HepG2 (cell line): Measurements from ENCODE around the gene WDR76. TPM values are rescaled to one million over a fixed set of nuclear protein-coding genes. Genes with fewer than 3 reads are reported as not detected.
A peak's percentile ranks its signal among the peaks of the same experiment; 100 is the strongest.

ENCODE experiments used
- ARID2 ChIP-seq: sonication (generic); formaldehyde crosslinking; IDR thresholded peaks from 2 replicates; pipeline ENCODE4 v1.8.1; 2022; ENCODE audit warnings: mild to moderate bottlenecking, missing genetic modification reagents, borderline replicate concordance
- BRD4 ChIP-seq: sonication (generic); formaldehyde crosslinking; IDR thresholded peaks from 2 replicates; pipeline ENCODE4 v1.4.0; 2020; ENCODE audit warnings: missing genetic modification reagents
- GZF1 ChIP-seq: sonication (generic); formaldehyde crosslinking; IDR thresholded peaks from 2 replicates; pipeline ENCODE4 v1.5.1; 2020; ENCODE audit warnings: mild to moderate bottlenecking, missing genetic modification reagents
- KAT8 ChIP-seq: IDR thresholded peaks from 2 replicates; pipeline ENCODE4 v1.6.1; 2016; ENCODE audit warnings: missing genetic modification reagents, missing compliant biosample characterization
- ONECUT2 ChIP-seq: sonication (generic); formaldehyde crosslinking; IDR thresholded peaks from 2 replicates; pipeline ENCODE4 v1.4.0; 2020; ENCODE audit warnings: missing genetic modification reagents
- PLRG1 ChIP-seq: fragments of 450-650 bp; conservative IDR thresholded peaks from 2 replicates; pipeline ENCODE4 v1.6.1; 2016
- POLR2G ChIP-seq: fragments of 200-400 bp; formaldehyde crosslinking; IDR thresholded peaks from 2 replicates; pipeline ENCODE4 v1.6.1; 2018; ENCODE audit warnings: mild to moderate bottlenecking, low read depth, low read length, moderate library complexity
- RXRA ChIP-seq: sonication (generic); formaldehyde crosslinking; IDR thresholded peaks from 2 replicates; pipeline ENCODE4 v1.5.1; 2020; ENCODE audit warnings: missing genetic modification reagents
- SETDB1 ChIP-seq: sonication (generic); formaldehyde crosslinking; IDR thresholded peaks from 2 replicates; pipeline ENCODE4 v1.5.1; 2020; ENCODE audit warnings: missing genetic modification reagents, mild to moderate bottlenecking, borderline replicate concordance
- SMAD9 ChIP-seq: sonication (generic); formaldehyde crosslinking; IDR thresholded peaks from 2 replicates; pipeline ENCODE4 v1.5.1; 2020; ENCODE audit warnings: mild to moderate bottlenecking, missing genetic modification reagents
- STAT5B ChIP-seq: sonication (generic); formaldehyde crosslinking; IDR thresholded peaks from 2 replicates; pipeline ENCODE4 v1.4.0; 2020; ENCODE audit warnings: missing genetic modification reagents
- TBX3 ChIP-seq: fragments of 450-650 bp; IDR thresholded peaks from 2 replicates; pipeline ENCODE4 v1.6.1; 2017; ENCODE audit warnings: antibody characterized with exemption, mild to moderate bottlenecking, inconsistent platforms, borderline replicate concordance
- TOPORS ChIP-seq: sonication (generic); formaldehyde crosslinking; IDR thresholded peaks from 2 replicates; pipeline ENCODE4 v1.8.0; 2023; ENCODE audit warnings: mild to moderate bottlenecking, missing genetic modification reagents
- ZFP1 ChIP-seq: IDR thresholded peaks from 2 replicates; pipeline ENCODE4 v1.6.1; 2016
- ZFP90 ChIP-seq: sonication (generic); formaldehyde crosslinking; IDR thresholded peaks from 2 replicates; pipeline ENCODE4 v1.8.0; 2022; ENCODE audit warnings: missing genetic modification reagents, mild to moderate bottlenecking, inconsistent platforms, borderline replicate concordance
- ZNF24 ChIP-seq: fragments of 450-650 bp; IDR thresholded peaks from 2 replicates; pipeline ENCODE4 v1.6.1; 2017; ENCODE audit warnings: antibody characterized with exemption, mild to moderate bottlenecking
- ZNF30 ChIP-seq: sonication (generic); formaldehyde crosslinking; IDR thresholded peaks from 2 replicates; pipeline ENCODE4 v1.5.0; 2020; ENCODE audit warnings: mild to moderate bottlenecking, missing genetic modification reagents
- ZNF547 ChIP-seq: sonication (generic); formaldehyde crosslinking; IDR thresholded peaks from 2 replicates; pipeline ENCODE4 v1.5.1; 2020; ENCODE audit warnings: mild to moderate bottlenecking, missing genetic modification reagents
- ZNF563 ChIP-seq: sonication (generic); formaldehyde crosslinking; IDR thresholded peaks from 2 replicates; pipeline ENCODE4 v1.8.0; 2022; ENCODE audit warnings: mild to moderate bottlenecking, moderate library complexity, missing genetic modification reagents
- ZNF644 ChIP-seq: IDR thresholded peaks from 2 replicates; pipeline ENCODE4 v1.6.1; 2016; ENCODE audit warnings: low read depth
- ZNF703 ChIP-seq: sonication (generic); formaldehyde crosslinking; IDR thresholded peaks from 2 replicates; pipeline ENCODE4 v1.5.1; 2020; ENCODE audit warnings: missing genetic modification reagents, mild to moderate bottlenecking, moderate library complexity, borderline replicate concordance
- ZNF891 ChIP-seq: sonication (generic); formaldehyde crosslinking; IDR thresholded peaks from 2 replicates; pipeline ENCODE4 v1.5.0; 2020; ENCODE audit warnings: mild to moderate bottlenecking, missing genetic modification reagents
- polyA plus RNA-seq, 8 experiments: library from polyadenylated mRNA; depleted of rRNA in 3 of 8; stranded (reverse) in 7 of 8; unstranded in 1 of 8; fragments of >200 nt; fragmentation: Illumina TruSeq in 4 of 8; extraction: Trizol in 4 of 8; gene quantifications; 2 replicates each; pipeline versions ENCODE4 v1.2.1 to v1.2.3, GENCODE V29; 2011 to 2016; ENCODE audit warnings: low read depth in 4 of 8, missing spikeins in 1 of 8, mixed read lengths in 1 of 8; ENCODE audit not compliant: insufficient read depth in 1 of 8
- total RNA-seq, 5 experiments: library from RNA; depleted of rRNA; stranded (reverse); fragments of >200 nt; fragmentation: Illumina TruSeq; extraction: Trizol; gene quantifications; 2 replicates each; pipeline ENCODE4 v1.2.3, GENCODE V29; 2016; ENCODE audit warnings: low read depth in 1 of 5
- TF ChIP-seq, protein P1 (sequence below): IDR thresholded peaks from 2 replicates; pipeline ENCODE4 v1.6.1; 2012; ENCODE audit warnings: low read depth, low read length, improper control_type of control experiment
- TF ChIP-seq, protein P2 (sequence below): sonication (generic); formaldehyde crosslinking; IDR thresholded peaks from 2 replicates; pipeline ENCODE4 v1.4.0; 2020; ENCODE audit warnings: missing genetic modification reagents
- TF ChIP-seq, protein P3 (sequence below): sonication (generic); formaldehyde crosslinking; IDR thresholded peaks from 2 replicates; pipeline ENCODE4 v1.8.1; 2023; ENCODE audit warnings: mild to moderate bottlenecking, missing genetic modification reagents, borderline replicate concordance
- TF ChIP-seq, protein P4 (sequence below): sonication (generic); formaldehyde crosslinking; IDR thresholded peaks from 2 replicates; pipeline ENCODE4 v1.4.0; 2020; ENCODE audit warnings: missing genetic modification reagents

The WDR76 gene
- total and polyA plus RNA-seq, 2 of the 13 experiments (the other 11 are each of a cell fraction or from before 2014, with no cell fraction given), result 1.1 to 9.7 TPM

DNA sequence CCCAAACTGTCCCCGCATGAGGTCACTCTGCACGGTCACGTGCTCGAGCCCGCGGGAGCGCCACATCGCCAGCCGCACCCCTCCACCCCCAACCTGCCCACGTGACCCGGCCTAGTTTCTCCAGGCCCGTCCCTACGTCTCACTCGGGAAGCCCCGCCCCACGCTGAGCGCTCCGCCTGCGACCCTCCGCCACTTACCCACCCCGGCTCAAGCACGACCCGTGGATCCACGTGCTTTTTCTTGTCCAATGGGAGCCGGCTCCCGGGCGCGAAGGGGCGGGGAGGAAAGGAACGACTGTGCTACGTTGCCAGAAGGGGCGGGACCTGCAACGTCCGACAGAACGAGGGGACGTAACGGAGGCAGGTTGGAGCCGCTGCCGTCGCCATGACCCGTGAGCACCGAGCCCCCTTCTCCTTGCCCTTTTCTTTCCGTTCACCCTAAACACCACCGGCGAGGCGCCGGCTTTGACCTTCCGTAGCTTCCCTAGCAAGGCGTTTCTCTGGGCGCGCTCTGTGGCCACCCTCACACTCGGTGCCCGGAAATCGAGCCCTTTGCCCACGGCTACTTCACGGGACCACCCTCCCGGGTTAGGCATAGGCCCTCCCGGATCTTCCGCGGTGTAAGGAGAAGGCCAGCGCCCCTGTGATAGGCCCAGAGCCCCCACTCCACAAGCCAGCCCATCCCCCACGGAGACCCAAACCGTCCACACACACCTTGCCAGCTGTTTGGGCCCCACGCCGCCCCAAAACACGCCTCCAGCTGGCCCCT lies 34.6 kb upstream of the WDR76 start, which contains the start of gene SERF2 (continued):
- no peak for TF ChIP-seq SMAD9
- TF ChIP-seq, protein P1, sequence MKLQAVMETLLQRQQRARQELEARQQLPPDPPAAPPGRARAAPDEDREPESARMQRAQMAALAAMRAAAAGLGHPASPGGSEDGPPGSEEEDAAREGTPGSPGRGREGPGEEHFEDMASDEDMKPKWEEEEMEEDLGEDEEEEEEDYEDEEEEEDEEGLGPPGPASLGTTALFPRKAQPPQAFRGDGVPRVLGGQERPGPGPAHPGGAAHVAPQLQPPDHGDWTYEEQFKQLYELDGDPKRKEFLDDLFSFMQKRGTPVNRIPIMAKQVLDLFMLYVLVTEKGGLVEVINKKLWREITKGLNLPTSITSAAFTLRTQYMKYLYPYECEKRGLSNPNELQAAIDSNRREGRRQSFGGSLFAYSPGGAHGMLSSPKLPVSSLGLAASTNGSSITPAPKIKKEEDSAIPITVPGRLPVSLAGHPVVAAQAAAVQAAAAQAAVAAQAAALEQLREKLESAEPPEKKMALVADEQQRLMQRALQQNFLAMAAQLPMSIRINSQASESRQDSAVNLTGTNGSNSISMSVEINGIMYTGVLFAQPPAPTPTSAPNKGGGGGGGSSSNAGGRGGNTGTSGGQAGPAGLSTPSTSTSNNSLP, result no peak
- TF ChIP-seq POLR2G, result peak; percentile 95
- no peak for TF ChIP-seq TOPORS (CRISPR knock-in tag)
- TF ChIP-seq ZFP90 (CRISPR knock-in tag), result peak; percentile 10
- TF ChIP-seq ZFP1 (CRISPR knock-in tag), result no peak
- no peak for TF ChIP-seq TBX3
- 0 out of 2 replicates have a peak, but pooled peaks have one; percentile 16 for TF ChIP-seq GZF1 (CRISPR knock-in tag)
- no peak for TF ChIP-seq ZNF24
- TF ChIP-seq STAT5B, result no peak
- TF ChIP-seq ONECUT2, result no peak
- TF ChIP-seq ZNF547 (CRISPR knock-in tag), result 0 out of 2 replicates have a peak, but pooled peaks have one; percentile 31
- TF ChIP-seq RXRA, result peak; percentile 41; the same call in 1 of the 2 replicates
- no peak for TF ChIP-seq ARID2 (CRISPR knock-in tag)
- no peak for TF ChIP-seq ZNF703
- TF ChIP-seq PLRG1, result no peak
- TF ChIP-seq ZNF644 (CRISPR knock-in tag), result no peak
- TF ChIP-seq BRD4 (CRISPR knock-in tag), result 0 out of 2 replicates have a peak, but pooled peaks have one; percentile 2
- TF ChIP-seq, protein P2, sequence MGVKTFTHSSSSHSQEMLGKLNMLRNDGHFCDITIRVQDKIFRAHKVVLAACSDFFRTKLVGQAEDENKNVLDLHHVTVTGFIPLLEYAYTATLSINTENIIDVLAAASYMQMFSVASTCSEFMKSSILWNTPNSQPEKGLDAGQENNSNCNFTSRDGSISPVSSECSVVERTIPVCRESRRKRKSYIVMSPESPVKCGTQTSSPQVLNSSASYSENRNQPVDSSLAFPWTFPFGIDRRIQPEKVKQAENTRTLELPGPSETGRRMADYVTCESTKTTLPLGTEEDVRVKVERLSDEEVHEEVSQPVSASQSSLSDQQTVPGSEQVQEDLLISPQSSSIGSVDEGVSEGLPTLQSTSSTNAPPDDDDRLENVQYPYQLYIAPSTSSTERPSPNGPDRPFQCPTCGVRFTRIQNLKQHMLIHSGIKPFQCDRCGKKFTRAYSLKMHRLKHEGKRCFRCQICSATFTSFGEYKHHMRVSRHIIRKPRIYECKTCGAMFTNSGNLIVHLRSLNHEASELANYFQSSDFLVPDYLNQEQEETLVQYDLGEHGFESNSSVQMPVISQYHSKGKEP, result no peak
- TF ChIP-seq, protein P3, sequence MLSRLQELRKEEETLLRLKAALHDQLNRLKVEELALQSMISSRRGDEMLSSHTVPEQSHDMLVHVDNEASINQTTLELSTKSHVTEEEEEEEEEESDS, result no peak
- TF ChIP-seq ZNF563 (CRISPR knock-in tag), result no peak; the same call in 1 of the 2 replicates
- TF ChIP-seq, protein P4, sequence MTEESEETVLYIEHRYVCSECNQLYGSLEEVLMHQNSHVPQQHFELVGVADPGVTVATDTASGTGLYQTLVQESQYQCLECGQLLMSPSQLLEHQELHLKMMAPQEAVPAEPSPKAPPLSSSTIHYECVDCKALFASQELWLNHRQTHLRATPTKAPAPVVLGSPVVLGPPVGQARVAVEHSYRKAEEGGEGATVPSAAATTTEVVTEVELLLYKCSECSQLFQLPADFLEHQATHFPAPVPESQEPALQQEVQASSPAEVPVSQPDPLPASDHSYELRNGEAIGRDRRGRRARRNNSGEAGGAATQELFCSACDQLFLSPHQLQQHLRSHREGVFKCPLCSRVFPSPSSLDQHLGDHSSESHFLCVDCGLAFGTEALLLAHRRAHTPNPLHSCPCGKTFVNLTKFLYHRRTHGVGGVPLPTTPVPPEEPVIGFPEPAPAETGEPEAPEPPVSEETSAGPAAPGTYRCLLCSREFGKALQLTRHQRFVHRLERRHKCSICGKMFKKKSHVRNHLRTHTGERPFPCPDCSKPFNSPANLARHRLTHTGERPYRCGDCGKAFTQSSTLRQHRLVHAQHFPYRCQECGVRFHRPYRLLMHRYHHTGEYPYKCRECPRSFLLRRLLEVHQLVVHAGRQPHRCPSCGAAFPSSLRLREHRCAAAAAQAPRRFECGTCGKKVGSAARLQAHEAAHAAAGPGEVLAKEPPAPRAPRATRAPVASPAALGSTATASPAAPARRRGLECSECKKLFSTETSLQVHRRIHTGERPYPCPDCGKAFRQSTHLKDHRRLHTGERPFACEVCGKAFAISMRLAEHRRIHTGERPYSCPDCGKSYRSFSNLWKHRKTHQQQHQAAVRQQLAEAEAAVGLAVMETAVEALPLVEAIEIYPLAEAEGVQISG (CRISPR knock-in tag), result peak; percentile 46; the same call in 1 of the 2 replicates
- no peak for TF ChIP-seq ZNF30 (CRISPR knock-in tag)
- peak; percentile 46 for TF ChIP-seq KAT8
- no peak for TF ChIP-seq SETDB1
- TF ChIP-seq ZNF891 (CRISPR knock-in tag), result peak; percentile 66; the same call in 1 of the 2 replicates
